ENCODE results near the gene RBM17. TPM values are rescaled to one million over a fixed set of nuclear protein-coding genes. Genes with fewer than 3 reads are reported as not detected.

RBM17 gene
- total and polyA plus RNA-seq, 2 of the 13 experiments (the other 11 are each of a cell fraction or from before 2014, with no cell fraction given): 30.7 to 77.5 TPM

DNA sequence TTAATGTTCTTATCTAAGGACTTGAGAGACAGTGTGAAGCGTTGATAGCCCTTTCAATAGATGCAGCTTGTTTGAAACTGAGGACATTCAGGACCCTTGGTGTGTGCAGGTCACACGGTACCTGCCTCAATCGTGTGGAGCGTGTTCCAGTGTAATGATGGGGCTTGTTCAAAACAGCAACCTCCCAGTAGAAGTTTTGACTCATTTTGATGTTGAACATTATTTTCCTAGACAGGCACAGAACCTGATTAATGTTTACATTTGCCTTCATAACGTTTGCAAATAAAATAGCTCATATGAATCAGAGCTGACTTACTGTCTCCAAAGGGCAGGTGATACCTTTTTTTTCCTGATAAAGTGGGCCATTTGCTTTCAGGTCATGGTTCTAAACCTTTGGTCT is 21.3 kb downstream of the RBM17 start:
- 93% methylated on average over 5 of the region's 5 CpGs for WGBS (ENCODE audit: low lambda C conversion rate)
- Histone ChIP-seq H3K4me1 (ENCODE audit: insufficient read depth, low read length) (peaks cover 10% of the 10 kb centered on the region), H3K36me3 (replicated peaks in 1 of 2; ENCODE audit: control insufficient read depth in 1 of 2, insufficient read depth in 2 of 2, low read length in 2 of 2) (peaks cover 32 to 90% of the 10 kb centered on the region in 2 experiments), H3K9me3 (ENCODE audit: low read length) (no peaks in the 10 kb centered on the region), H3K4me2 (ENCODE audit: low read depth, low read length) (no peak overlapping the region), H3K79me2 (ENCODE audit: insufficient read depth, low read length) (peaks cover 3% of the 10 kb centered on the region), H3K9ac (ENCODE audit: insufficient read depth, low read depth, low read length) (no peak overlapping the region), H2AFZ (ENCODE audit: low read length) (no peak overlapping the region), H3K27ac (ENCODE audit: extremely low read length, insufficient read depth, low read length) (no peak overlapping the region), H4K20me1 (ENCODE audit: insufficient read depth, low read length) (peaks cover 8% of the 10 kb centered on the region; the same call in 1 of the 2 replicates), H3K4me3 (replicated peaks in 1 of 3; ENCODE audit: insufficient read depth in 1 of 3, low read depth in 2 of 3, low read length in 3 of 3) (no peak overlapping the region), H3K27me3 (ENCODE audit: control insufficient read depth in 1 of 2, insufficient read depth in 2 of 2, low read length in 2 of 2) (no peaks in the 10 kb centered on the region)
- in situ Hi-C loops (cut with HindIII; ENCODE audit: extremely low pct_ligation_motif_present, low pct_unique_long_range_greater_than_20kb): no loop called here
- ATAC-seq (no peak), DNase-seq (ENCODE audit: low spot score) (no peak), FAIRE-seq (no peak)
- TF ChIP-seq, protein P1, sequence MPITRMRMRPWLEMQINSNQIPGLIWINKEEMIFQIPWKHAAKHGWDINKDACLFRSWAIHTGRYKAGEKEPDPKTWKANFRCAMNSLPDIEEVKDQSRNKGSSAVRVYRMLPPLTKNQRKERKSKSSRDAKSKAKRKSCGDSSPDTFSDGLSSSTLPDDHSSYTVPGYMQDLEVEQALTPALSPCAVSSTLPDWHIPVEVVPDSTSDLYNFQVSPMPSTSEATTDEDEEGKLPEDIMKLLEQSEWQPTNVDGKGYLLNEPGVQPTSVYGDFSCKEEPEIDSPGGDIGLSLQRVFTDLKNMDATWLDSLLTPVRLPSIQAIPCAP (CRISPR knock-in tag; IDR thresholded peaks at IDR 0.05; ENCODE audit: low read depth): no peak
- TF ChIP-seq, protein P2, sequence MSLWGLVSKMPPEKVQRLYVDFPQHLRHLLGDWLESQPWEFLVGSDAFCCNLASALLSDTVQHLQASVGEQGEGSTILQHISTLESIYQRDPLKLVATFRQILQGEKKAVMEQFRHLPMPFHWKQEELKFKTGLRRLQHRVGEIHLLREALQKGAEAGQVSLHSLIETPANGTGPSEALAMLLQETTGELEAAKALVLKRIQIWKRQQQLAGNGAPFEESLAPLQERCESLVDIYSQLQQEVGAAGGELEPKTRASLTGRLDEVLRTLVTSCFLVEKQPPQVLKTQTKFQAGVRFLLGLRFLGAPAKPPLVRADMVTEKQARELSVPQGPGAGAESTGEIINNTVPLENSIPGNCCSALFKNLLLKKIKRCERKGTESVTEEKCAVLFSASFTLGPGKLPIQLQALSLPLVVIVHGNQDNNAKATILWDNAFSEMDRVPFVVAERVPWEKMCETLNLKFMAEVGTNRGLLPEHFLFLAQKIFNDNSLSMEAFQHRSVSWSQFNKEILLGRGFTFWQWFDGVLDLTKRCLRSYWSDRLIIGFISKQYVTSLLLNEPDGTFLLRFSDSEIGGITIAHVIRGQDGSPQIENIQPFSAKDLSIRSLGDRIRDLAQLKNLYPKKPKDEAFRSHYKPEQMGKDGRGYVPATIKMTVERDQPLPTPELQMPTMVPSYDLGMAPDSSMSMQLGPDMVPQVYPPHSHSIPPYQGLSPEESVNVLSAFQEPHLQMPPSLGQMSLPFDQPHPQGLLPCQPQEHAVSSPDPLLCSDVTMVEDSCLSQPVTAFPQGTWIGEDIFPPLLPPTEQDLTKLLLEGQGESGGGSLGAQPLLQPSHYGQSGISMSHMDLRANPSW (CRISPR knock-in tag; IDR thresholded peaks at IDR 0.05; ENCODE audit: borderline replicate concordance): no peak
- TF ChIP-seq NFYC (CRISPR knock-in tag; IDR thresholded peaks at IDR 0.05) (no peak), ASH2L (IDR thresholded peaks at IDR 0.05; ENCODE audit: insufficient read length, low read depth, low read length) (no peak), NONO (IDR thresholded peaks at IDR 0.05) (no peak), NONO (CRISPR knock-in tag; conservative IDR thresholded peaks at IDR 0.05) (no peak), ZSCAN29 (CRISPR knock-in tag; conservative IDR thresholded peaks at IDR 0.05) (no peak), MXI1 (IDR thresholded peaks at IDR 0.05; ENCODE audit: borderline replicate concordance, low read depth, low read length) (no peak)
- POLR2A ChIA-PET: no interaction called here
- intact Hi-C loops (cut with micrococcal nuclease; ENCODE audit: unreplicated experiment): no loop called here
- CTCF ChIA-PET (ENCODE audit: low intra/inter-chr PET ratio, low total read pairs): interaction anchor here (1.8 kb wide), 1 partner anchor 292 kb away, joined by 25 read pairs; no protein-coding TSS in a partner anchor
- BruUV-seq (replicated peaks): no TSS peak

All from HepG2 (cell line).